HG03565 (cell line): ENCODE data around the gene CRYBA1.
"Not testable (repeated sequence)": the region's sequence is repeated elsewhere in the genome, so short reads cannot be mapped to it uniquely, and the experiment has no call there.

Experiments used
- ATAC-seq: cut with Tn5 transposase; IDR thresholded peaks from one replicate; pipeline ENCODE4 v1.9.1; 2021; ENCODE audit warnings: mild to moderate bottlenecking, moderate library complexity; ENCODE audit not compliant: unreplicated experiment

CRYBA1 gene, protein sequence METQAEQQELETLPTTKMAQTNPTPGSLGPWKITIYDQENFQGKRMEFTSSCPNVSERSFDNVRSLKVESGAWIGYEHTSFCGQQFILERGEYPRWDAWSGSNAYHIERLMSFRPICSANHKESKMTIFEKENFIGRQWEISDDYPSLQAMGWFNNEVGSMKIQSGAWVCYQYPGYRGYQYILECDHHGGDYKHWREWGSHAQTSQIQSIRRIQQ

DNA sequence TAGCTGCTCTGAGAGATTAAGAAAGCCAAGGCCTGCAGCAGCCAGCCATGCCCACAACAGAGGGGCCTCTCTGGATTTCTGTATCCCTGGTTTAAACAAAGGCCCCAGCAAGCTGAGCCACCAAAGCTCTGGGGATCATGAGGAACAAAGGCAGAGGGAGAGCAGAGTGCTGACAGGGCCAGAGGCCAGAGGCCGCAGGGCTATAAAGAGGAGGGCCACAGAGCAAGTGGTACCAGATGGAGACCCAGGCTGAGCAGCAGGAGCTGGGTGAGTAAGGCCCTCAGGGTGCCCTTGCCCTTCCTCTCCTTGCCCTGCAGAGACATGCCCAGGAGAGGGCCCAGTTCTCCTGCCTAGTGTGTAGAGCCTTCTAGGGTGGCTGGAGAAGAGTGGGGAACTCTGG is at the start of gene CRYBA1:
TSS of gene CRYBA1 (plus strand) at position 232 of the 400 bp plus-strand sequence. CDS start at position 237, 5 bp downstream.
- no peak for ATAC-seq

DNA sequence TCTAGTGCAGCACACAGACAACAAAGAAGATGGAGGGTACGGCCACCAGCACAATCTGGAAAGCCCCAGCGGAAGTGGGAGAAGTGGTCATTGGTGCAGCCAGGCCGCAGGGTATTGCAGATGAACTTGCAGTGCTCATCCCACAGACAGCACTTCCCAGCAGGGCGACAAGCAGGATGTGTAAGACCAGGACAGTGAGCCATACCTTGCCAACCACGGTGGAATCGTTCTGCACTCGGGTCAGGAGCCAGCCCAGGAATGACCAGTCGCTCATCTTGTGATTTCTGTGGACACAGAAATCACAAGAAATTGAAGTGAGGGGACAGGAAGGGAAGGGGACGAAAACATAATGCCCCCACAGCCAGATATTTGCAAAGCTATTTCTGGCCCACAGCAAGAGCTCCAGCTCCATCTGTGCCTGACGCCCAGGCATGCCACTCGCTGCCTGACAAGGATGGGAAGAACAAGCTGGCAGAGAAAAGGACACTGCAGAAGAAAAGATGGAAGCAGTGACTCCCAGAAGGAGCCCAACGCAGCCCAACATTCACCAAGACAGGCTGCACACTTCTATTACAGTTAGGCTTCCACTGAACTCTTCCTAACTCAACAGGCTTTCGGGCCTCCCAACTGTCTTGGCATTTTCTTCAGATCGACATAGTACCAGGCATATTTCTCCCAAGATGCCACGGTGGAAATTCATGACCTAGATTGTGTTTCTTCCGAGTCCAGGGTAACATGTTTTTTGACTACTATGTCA is 49.0 kb upstream of the CRYBA1 start:
- ATAC-seq = no peak

DNA sequence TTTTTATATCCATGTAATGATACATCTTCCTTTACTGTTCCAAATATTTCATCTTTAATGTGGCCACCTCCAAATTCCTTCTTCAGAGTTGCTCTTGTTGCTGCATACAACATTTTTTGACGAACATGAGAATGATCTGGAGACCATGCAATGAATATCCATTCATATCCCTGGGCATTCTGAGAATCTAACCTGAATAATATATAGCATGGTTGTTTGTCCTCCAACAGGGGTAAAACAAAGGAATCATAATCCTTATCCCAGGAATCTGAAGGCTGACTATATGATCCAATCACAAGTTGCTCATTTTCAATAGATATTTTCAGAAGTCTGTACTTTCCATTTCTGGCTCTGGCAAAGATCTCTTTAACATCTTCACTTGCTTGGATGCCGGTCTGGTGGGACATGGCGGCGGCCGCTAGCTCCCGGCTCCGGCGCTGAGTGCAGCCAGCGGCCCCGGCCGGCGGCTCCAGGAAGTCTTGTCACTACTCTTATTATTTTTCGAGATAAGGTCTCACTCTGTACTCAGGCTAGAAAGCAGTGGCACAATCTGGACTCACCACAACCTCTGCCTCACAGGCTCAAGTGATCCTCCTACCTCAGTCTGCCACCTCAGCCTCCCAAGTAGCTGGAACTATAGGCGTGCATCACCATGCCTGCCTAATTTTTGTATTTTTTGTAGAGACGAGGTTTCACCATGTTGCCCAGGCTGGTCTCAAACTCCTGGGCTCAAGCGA is 42.4 kb upstream of the CRYBA1 start:
- not testable (repeated sequence) for ATAC-seq

- ATAC-seq = no peak
Measured at GRCh38 chr17:29205047-29205446, 41.6 kb upstream of the CRYBA1 start.

GRCh38 chr17:29207975-29208374 is 38.7 kb upstream of the CRYBA1 start:
- ATAC-seq = no peak

DNA sequence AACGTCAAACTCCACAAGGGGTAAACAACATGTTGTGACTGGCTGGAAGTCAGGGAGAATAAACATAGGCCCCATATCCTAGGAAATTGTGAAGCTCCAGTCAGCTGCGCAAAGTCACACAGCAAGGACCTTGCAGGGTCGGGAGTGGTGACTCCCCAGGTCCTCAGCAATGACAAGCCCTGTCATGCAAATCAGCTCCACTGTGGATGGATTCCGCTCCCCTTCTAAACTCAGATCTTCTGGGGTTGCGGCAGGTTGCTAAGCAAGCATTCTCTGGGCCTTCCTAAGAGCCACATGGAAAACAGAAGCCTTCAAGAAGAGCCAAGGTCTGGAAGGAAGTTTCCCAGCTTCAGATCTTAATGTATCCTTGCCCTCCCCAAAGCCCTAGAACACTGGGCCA is 37.6 kb upstream of the CRYBA1 start:
- ATAC-seq = no peak

- ATAC-seq = no peak
Measured at GRCh38 chr17:29210879-29211278, 35.8 kb upstream of the CRYBA1 start.

GRCh38 chr17:29212094-29212631 is 34.5 kb upstream of the CRYBA1 start:
- ATAC-seq = no peak

GRCh38 chr17:29212681-29213121 is 34.0 kb upstream of the CRYBA1 start:
- ATAC-seq = no peak

DNA sequence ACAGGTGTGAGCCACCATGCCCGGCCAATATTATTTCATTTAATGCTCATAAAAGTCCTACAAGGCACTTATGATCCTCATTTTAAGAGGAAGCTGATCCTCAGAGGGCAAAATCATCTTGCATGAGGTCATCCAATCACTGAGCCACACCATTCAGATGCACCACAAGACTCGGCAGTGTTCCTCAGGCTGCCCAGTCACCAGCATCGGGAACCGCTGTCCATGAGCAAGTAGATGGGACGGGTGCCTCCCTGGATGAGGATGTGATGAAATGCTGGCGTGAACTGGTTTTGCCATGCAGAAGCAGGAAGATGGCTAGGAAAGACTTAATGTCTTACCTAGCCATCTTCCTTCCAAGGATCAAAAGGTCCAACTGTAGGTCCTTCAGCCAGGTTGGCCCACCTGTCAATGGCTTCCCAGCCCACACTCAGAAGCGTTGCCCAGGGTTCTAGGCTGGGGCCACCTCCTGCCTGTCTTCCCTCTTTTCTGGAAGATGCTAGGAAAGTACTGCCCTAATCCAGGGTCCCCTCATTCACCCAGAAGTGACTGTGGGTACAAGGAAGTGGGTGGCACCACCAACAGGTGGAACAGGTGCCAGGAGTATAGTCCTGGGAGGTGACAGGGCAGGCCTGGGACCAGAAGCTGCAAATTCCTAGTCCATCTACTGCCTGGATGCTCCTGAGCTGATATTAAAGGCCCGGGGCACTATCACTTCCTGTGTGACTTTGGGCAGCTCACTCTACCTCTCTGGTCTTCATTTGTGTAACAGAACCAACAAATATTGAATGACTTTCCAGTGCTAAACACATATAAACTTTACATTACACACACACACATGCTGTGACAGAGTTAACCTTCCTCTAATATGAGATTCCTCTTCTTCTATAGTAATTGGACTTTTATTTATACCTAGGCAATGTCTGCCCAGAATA is 32.2 kb upstream of the CRYBA1 start:
- ATAC-seq = no peak

GRCh38 chr17:29215174-29215573 is 31.5 kb upstream of the CRYBA1 start:
- no peak for ATAC-seq

GRCh38 chr17:29215717-29216116 is 30.9 kb upstream of the CRYBA1 start:
- ATAC-seq = no peak

DNA sequence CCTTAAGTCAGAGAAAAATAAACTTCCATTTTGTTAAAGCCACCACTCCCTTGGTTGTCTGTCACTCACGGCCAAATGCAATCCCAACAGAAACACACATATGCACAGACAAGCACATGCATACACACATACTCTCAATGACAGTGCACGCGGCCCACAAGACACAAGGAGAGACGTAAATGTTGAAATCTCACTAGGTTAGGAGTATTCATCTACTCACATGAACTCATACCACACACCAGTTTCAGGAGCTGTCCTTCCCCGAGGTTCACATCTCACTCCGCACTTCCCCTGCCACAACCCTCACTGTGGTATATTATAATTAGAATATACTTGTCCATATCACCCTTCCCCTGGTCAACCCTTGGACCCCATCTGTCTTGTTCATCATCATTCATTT is 30.5 kb upstream of the CRYBA1 start:
- ATAC-seq = no peak

DNA sequence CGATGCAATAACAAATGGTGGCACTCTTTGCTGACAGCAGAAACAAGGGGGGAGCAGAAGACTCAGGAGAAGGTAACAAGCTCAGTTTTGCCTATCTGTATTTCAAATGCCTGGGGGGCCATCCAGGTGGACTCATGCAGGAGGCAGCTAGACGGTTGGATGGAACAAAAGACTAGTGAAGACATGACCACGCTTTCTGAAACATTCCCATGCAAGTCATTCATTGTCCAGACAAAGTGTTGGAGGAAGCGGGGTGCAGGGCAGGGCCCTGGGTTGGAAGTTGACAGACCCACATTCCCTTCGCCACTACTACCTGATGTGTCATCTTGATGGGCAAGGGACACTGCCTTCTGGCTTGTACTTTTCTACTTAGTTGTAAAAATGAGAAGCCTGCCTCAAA is 29.8 kb upstream of the CRYBA1 start:
- no peak for ATAC-seq

DNA sequence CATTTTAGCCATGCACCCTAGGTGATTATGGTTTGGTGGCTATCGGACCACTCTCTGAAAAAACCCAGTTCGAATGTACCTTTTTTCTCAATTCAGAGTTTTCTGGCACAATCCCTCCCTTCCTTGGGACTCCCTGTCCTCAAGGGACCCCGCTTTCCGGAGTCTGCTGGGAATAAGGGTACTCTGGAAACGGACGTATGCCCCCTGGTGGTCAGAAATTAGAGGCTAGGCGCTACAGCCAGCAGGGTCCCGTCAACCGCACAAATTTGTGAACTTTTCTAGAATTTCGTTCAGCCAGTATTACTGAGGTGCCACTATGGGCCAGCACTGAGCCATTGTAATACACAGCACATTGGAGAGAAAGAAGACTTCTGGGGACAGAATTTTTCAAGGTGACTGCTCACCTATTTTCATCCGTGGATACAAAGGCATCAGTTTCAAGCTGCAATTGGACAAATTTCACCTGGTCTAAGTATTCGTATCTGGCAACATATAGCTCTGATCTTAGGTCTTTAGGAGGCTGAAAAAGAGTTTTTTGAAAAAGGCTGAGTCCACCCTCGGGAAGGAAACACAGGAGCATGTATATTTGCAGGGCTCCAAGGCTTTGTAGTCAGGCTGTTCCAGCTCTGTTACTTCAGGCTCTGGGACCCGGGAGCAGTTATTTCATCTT is 27.1 kb upstream of the CRYBA1 start:
- ATAC-seq = no peak

GRCh38 chr17:29221338-29221737 is 25.3 kb upstream of the CRYBA1 start:
- not testable (repeated sequence) for ATAC-seq

- ATAC-seq = no peak
Measured at GRCh38 chr17:29225396-29225795, 21.3 kb upstream of the CRYBA1 start.

- ATAC-seq = no peak
Measured at GRCh38 chr17:29233301-29233700, 13.4 kb upstream of the CRYBA1 start.

- not testable (repeated sequence) for ATAC-seq
Measured at GRCh38 chr17:29234972-29235371, 11.7 kb upstream of the CRYBA1 start.

DNA sequence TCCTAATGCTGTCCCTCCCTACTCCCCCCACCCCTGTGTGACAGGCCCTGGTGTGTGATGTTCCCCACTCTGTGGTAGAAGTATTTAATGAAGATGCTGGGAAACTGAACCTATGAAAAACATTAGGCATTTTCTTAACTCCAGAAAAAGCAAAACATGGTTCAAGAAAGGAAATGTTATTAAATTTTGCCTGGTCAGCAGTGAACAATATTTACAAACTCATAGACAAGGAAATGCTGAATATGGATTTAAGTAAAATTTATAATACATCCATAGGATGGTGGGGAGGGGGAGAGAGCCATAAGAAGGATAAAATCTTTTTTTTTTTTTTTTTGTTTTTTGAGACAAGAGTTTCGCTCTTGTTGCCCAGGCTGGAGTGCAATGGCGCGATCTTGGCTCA is 10.8 kb upstream of the CRYBA1 start:
- no peak for ATAC-seq
